CD4-positive, alpha-beta T cell treated with Interleukin-2 at 100 ng/mL for 4 hours (primary cell): ENCODE measurements around the gene RCC2.

Source experiments
- DNase-seq: peaks from one replicate; pipeline ENCODE4 v3.0.0-alpha.2; 2020; ENCODE audit warnings: low spot score

Gene RCC2

GRCh38 chr1:17441993-17442357 lies 2.5 kb upstream of the RCC2 start:
- DNase-seq = no peak

GRCh38 chr1:17441265-17441992 lies 2.0 kb upstream of the RCC2 start:
- DNase-seq = no peak

- no peak for DNase-seq
Observed at GRCh38 chr1:17440827-17441168, 1.3 kb upstream of the RCC2 start.

GRCh38 chr1:17440074-17440826 lies 773 bp upstream of the RCC2 start:
- no peak for DNase-seq

- peak; percentile 51 for DNase-seq
Observed at GRCh38 chr1:17438318-17439249, 893 bp downstream of the RCC2 start.

GRCh38 chr1:17437580-17438317 lies 1.7 kb downstream of the RCC2 start:
- peak; percentile 25 for DNase-seq

GRCh38 chr1:17437260-17437579 lies 2.3 kb downstream of the RCC2 start:
- DNase-seq = peak; percentile 20

- DNase-seq = no peak
Observed at GRCh38 chr1:17436380-17437174, 2.9 kb downstream of the RCC2 start.

GRCh38 chr1:17434601-17435000 lies 4.9 kb downstream of the RCC2 start:
- no peak for DNase-seq

GRCh38 chr1:17434016-17434415 lies 5.5 kb downstream of the RCC2 start:
- DNase-seq = no peak

- no peak for DNase-seq
Observed at GRCh38 chr1:17433261-17433660, 6.2 kb downstream of the RCC2 start.

- DNase-seq = no peak
Observed at GRCh38 chr1:17432412-17432811, 7.1 kb downstream of the RCC2 start.

- DNase-seq = no peak
Observed at GRCh38 chr1:17429183-17429582, 10.3 kb downstream of the RCC2 start.

GRCh38 chr1:17427696-17428660 lies 11.5 kb downstream of the RCC2 start:
- DNase-seq = no peak

GRCh38 chr1:17425806-17426600 lies 13.5 kb downstream of the RCC2 start:
- DNase-seq = no peak

GRCh38 chr1:17423781-17424245 lies 15.7 kb downstream of the RCC2 start:
- DNase-seq = no peak

- no peak for DNase-seq
Observed at GRCh38 chr1:17422461-17422860, 17.0 kb downstream of the RCC2 start.

- DNase-seq = no peak
Observed at GRCh38 chr1:17420391-17420918, 19.0 kb downstream of the RCC2 start.
